GM21515 (cell line): Measurements from ENCODE around the gene CAVIN2.

Source experiments
- ATAC-seq: cut with Tn5 transposase; IDR thresholded peaks from one replicate; pipeline ENCODE4 v1.9.1; 2021; ENCODE audit not compliant: unreplicated experiment

Gene CAVIN2, protein sequence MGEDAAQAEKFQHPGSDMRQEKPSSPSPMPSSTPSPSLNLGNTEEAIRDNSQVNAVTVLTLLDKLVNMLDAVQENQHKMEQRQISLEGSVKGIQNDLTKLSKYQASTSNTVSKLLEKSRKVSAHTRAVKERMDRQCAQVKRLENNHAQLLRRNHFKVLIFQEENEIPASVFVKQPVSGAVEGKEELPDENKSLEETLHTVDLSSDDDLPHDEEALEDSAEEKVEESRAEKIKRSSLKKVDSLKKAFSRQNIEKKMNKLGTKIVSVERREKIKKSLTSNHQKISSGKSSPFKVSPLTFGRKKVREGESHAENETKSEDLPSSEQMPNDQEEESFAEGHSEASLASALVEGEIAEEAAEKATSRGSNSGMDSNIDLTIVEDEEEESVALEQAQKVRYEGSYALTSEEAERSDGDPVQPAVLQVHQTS

GRCh38 chr2:191846515-191847476 is at the start of gene CAVIN2:
Gene CAVIN2, minus strand, starts transcription at chr2:191847088. Its CDS starts 163 bp downstream, at chr2:191846925.
- ATAC-seq: peak; percentile 48

- no peak for ATAC-seq
Measured at GRCh38 chr2:191895743-191896142, 48.9 kb upstream of the CAVIN2 start.

DNA sequence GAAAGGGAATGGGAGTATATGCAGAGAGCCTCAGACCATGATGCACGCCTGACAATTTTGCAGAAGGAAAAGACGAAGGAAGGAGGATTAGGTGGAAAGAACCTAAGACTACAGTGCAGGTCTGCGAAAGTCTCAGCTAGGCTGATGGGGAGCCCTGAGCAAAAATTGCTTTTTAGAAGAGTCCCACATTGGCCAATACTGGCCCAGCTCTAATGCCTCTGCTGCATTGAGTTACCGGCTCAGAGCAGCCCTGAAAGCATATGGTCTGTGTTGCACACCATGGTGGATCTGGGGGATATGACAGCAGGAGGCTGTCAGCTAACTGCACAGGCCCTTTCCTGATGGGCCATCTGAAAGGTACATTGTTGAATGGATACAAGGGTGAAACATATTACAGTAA is 48.3 kb upstream of the CAVIN2 start:
- no peak for ATAC-seq

- no peak for ATAC-seq
Measured at GRCh38 chr2:191894681-191895147, 47.8 kb upstream of the CAVIN2 start.

DNA sequence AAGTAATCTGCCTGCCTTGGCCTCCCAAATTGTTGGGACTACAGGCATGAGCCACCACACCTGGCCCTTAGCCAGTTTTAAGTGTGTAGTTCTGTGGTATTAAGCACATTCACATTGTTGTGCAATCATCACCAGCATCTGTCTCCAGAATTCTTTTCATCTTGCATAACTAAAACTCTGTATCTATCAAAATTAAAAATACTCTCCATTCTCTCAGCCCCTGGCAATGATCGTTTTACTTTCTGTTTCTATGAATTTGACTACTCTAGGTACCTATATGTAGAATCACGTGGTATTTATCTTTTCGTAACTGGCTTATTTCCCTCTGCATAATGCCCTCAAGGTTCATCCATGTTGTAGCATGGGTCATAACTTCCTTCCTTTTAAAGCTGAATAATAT is 45.5 kb upstream of the CAVIN2 start:
- ATAC-seq: no peak

- ATAC-seq: no peak
Measured at GRCh38 chr2:191891656-191892055, 44.8 kb upstream of the CAVIN2 start.

DNA sequence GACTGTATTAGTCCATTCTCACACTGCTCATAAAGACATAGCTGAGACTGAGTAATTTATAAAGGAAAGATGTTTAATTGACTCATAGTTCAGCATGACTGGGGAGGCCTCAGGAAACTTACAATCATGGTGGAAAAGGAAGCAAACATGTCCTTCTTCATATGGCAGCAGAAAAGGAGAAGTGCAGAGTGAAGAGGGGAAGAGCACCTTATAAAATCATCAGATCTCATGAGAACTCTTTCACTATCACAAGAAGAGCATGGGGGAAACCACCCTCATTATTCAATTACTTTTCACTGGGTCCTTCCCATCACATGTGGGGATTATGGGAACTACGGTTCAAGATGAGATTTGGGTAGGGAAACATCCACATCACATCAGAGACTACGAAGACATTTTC is 43.0 kb upstream of the CAVIN2 start:
- no peak for ATAC-seq

DNA sequence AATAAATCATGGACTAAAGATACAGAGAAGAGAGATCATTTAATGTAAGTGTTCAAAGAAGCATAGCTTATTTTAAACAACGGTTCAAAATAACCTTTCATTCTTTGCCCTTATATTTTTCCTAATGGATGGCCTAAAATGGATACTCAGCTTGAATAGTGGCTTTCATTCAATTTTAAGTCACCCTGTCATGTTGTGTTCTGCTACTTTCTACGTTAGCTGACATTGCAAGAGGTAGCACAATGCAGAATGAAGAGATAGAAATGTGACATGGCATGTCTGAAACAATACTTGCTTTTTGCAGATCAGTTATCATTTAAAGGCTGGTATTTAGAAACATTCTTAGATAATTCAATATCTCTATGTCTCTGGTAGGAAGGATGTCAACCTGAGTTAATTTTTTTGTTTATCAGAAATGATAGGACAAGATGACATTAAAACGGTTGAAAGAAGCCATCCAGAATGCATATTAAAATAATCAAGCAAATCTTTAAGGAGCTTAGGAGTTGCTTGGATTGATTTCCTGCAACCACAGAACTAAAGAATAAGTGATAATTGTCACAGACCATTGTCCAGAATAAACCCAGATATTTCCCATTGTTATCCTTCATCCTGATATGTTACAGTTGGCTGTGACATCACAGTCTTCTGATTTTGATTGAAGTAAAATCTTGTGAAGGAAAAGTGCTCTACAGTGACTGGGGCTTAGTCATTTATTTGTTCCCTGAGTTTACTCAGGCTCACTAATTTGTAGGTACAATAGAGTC is 41.7 kb upstream of the CAVIN2 start:
- no peak for ATAC-seq

DNA sequence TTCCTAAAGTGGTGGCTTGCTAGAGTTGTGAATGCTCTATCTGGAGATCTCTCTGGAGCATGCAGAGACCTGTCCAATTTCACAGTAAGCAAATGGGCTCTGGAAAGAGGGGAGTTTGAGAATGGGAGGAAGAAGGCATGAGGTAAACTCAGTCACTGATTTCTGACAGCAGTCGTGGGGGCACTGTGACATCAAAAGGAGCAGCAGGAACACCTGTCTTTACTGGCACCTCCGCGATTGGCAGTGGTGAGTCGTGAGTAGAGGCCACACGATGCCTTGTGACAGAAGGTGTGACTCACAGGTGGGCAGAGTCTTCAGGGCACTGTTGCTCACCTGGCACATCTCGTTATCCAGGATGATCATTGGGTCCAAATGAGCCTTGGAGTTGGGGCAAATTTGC is 38.8 kb upstream of the CAVIN2 start:
- ATAC-seq: no peak

DNA sequence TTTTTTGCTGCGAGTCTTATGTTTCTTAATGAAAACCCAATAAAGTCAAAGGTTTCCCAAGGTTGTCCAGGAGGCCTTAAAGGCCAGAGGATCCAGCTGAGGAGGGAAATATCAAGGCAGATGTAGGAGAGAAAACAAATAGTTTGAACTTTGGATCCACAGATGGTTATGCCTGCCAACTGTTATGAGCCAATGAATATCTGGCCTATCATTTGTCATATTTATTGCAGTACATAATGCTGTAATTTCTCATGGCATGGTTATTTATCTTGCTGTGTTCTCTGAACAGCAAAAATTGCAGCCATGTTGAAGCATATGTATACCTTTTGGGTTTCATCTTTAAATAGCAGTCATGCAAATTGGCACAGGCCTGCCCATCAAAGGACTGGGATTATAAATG is 38.2 kb upstream of the CAVIN2 start:
- no peak for ATAC-seq

GRCh38 chr2:191881982-191882816 is 35.3 kb upstream of the CAVIN2 start:
- ATAC-seq: no peak

DNA sequence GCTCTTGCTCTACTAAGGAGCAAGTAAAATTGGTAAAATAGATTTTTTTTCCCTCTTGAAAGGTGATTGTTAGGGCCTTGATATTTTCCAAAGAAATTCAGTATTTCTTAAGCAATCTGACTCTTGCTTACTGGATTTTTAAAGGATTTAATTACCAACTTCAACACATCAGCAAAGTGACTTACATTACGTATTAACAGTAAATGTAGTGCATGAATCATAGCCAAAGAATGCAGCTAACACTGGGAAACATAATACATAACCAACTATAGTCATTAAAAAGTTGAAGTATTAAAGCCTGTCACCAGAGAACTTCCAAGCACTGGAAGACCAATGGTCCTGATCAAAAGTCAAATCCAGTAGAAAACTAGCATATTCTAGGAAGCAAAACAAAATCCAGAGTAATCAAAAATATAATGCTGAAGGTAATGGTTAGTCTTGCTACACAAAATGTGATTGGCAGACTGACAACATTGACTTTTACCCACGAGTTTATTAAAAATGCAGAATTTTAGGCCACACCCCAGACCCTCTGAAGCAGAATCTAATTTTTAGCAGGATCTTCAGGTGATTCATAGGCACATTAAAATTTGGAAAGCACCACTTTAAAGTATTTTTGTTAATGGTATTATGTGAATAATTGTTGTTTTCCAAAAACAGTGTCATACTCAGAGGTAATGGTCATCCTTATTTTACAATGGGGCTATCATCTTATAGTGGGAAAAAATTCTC is 31.8 kb upstream of the CAVIN2 start:
- ATAC-seq: no peak

DNA sequence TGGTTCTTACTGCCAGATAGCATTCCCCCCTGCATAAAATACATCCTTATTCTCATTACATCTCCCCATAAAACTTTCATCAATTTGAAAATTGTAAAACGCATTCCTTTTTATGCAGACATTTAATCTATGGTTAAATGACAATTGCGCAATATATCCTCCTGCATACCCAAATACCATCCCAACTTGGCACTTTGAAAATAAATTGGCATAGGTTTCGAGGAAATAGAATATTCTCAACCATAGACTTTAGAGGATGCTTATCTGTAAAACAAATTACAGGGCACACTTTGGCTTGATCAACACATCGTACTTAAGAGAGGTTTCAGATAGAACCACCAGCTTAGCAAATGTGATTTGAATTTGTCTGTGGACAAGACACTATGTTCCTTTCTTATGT is 31.0 kb upstream of the CAVIN2 start:
- ATAC-seq: no peak

GRCh38 chr2:191875859-191876258 is 29.0 kb upstream of the CAVIN2 start:
- no peak for ATAC-seq

DNA sequence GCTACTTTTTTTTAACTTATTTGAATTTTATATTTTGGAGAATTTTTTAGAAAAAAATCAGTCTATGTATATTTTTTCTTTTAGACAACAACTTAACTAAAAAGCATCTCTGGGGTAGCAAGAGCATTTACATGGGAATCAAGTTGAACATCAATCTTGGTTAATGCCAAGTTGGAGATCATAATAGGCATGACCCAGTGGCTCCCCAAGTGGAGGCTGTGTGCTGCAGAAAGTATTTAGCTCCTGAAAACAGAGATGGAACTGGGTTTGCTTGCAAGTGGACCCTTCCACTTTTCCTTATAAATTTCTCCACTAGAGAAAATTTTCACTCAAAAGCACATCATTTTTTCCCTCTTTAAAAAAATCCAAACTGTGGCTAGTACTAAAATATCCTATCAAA is 23.9 kb upstream of the CAVIN2 start:
- no peak for ATAC-seq

DNA sequence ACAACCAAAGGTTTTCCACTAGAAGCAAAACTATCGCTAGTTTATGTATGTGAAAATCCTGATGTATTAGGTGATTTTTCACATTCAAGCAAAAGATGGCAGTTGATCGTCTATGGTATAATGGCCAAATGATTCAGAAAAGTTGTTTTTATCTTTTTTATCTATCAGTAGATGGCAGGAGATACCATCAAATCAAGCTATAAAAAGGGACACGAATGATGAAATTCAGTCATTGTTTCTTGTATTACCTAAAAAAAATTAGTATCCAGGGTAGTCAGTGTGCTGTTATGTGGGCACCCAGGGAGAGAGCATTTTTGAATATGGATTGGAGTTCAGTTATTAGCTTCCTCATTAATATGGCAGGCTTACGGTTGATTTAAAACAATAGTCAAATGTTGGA is 22.9 kb upstream of the CAVIN2 start:
- no peak for ATAC-seq

GRCh38 chr2:191869178-191869577 is 22.3 kb upstream of the CAVIN2 start:
- ATAC-seq: no peak

- no peak for ATAC-seq
Measured at GRCh38 chr2:191867507-191867847, 20.6 kb upstream of the CAVIN2 start.

GRCh38 chr2:191866675-191867506 is 20.0 kb upstream of the CAVIN2 start:
- no peak for ATAC-seq
